HepG2 (cell line): Measurements from ENCODE around the gene SYMPK. TPM values are rescaled to one million over a fixed set of nuclear protein-coding genes. Genes with fewer than 3 reads are reported as not detected.
A peak's percentile ranks its signal among the peaks of the same experiment; 100 is the strongest.

Source experiments
- ATAC-seq: fragments of 200-7000 bp; cut with Tn5 transposase; 3 replicates; pipeline ENCODE4 v1.9.1; 2020; ENCODE audit warnings: mild to moderate bottlenecking, moderate library complexity
- BruUV-seq: library from RNA; stranded (reverse); fragments of 400-500 nt; replicated peaks from 2 replicates; lab custom pipeline; 2021; lab: Mats Ljungman, UMichigan
- CTCF ChIA-PET: fragments of 300-600 bp; formaldehyde crosslinking; extraction: SDS; loops from one replicate; lab custom pipeline; 2021; ENCODE audit warnings: low total read pairs, inconsistent platforms, low intra/inter-chr PET ratio; lab: Yijun Ruan, JAX
- POLR2A ChIA-PET: fragments of 350-600 bp; sonication (Branson Sonifier 250); formaldehyde crosslinking; loops from one replicate; lab custom pipeline; 2020; ENCODE audit warnings: antibody characterized with exemption, inconsistent platforms; lab: Yijun Ruan, JAX
- DNase-seq: peaks from one replicate; pipeline ENCODE4 v3.0.0-alpha.2; 2015; ENCODE audit warnings: low spot score
- FAIRE-seq: peaks from 3 replicates; lab custom pipeline; 2011; peaks lifted over from hg19 to GRCh38; lab: Jason Lieb, UNC
- H2AFZ ChIP-seq: one replicate; pipeline ENCODE4 v1.6.1; 2011; ENCODE audit warnings: low read length, inconsistent platforms
- H3K27ac ChIP-seq: fragments of 300-600 bp; 3 replicates; pipeline ENCODE4 v1.8.0; 2011; ENCODE audit warnings: mixed run types, mild to moderate bottlenecking, mixed read lengths, low read length, inconsistent platforms; ENCODE audit not compliant: insufficient read depth; ENCODE audit errors: extremely low read length
- H3K27me3 ChIP-seq, 2 experiments: fragments of 200-600 bp in 1 of 2; 2 replicates in 1 of 2; 3 replicates in 1 of 2; pipeline versions ENCODE4 v1.6.0 to v1.8.0; 2011; ENCODE audit warnings: low read length in 2 of 2, mild to moderate bottlenecking in 2 of 2, moderate library complexity in 2 of 2, inconsistent platforms in 1 of 2; ENCODE audit not compliant: insufficient read depth in 2 of 2, control insufficient read depth in 1 of 2
- H3K36me3 ChIP-seq, 2 experiments: fragments of 200-600 bp in 1 of 2; replicated peaks in 1 of 2; 2 replicates in 1 of 2; 3 replicates in 1 of 2; pipeline versions ENCODE4 v1.5.1 to v1.8.0; 2011; ENCODE audit warnings: low read length in 2 of 2, inconsistent platforms in 1 of 2; ENCODE audit not compliant: insufficient read depth in 2 of 2, control insufficient read depth in 1 of 2
- H3K4me1 ChIP-seq: 2 replicates; pipeline ENCODE4 v1.5.1; 2012; ENCODE audit warnings: low read length, inconsistent platforms; ENCODE audit not compliant: insufficient read depth
- H3K4me2 ChIP-seq: 2 replicates; pipeline ENCODE4 v1.6.0; 2011; ENCODE audit warnings: low read depth, low read length, inconsistent platforms
- H3K4me3 ChIP-seq, 3 experiments: fragments of 200-600 bp in 1 of 3; sonication (generic), shearing (Covaris generic) in 1 of 3; replicated peaks in 1 of 3; 2 replicates each; pipeline ENCODE4 v1.5.1; 2011 to 2016; ENCODE audit warnings: low read length in 3 of 3, inconsistent platforms in 2 of 3, low read depth in 2 of 3, mild to moderate bottlenecking in 2 of 3, control low read depth in 1 of 3, mixed read lengths in 1 of 3; ENCODE audit not compliant: insufficient read depth in 1 of 3
- H3K79me2 ChIP-seq: one replicate; pipeline ENCODE4 v1.6.1; 2011; ENCODE audit warnings: low read length, inconsistent platforms; ENCODE audit not compliant: insufficient read depth
- H3K9ac ChIP-seq: 2 replicates; pipeline ENCODE4 v1.6.0; 2011; ENCODE audit warnings: mild to moderate bottlenecking, low read depth, low read length, inconsistent platforms; ENCODE audit not compliant: insufficient read depth
- H3K9me3 ChIP-seq: 2 replicates; pipeline ENCODE4 v1.5.1; 2012; ENCODE audit warnings: mild to moderate bottlenecking, low read length
- H4K20me1 ChIP-seq: 2 replicates; pipeline ENCODE4 v1.6.0; 2011; ENCODE audit warnings: inconsistent platforms, mild to moderate bottlenecking, low read length, moderate library complexity; ENCODE audit not compliant: insufficient read depth
- IRF2 ChIP-seq: IDR thresholded peaks from 2 replicates; pipeline ENCODE4 v1.6.1; 2018; ENCODE audit warnings: missing genetic modification reagents, missing compliant biosample characterization
- PAF1 ChIP-seq: IDR thresholded peaks from 2 replicates; pipeline ENCODE4 v1.6.1; 2016; ENCODE audit warnings: missing genetic modification reagents, missing compliant biosample characterization
- PRMT3 ChIP-seq: sonication (generic); formaldehyde crosslinking; IDR thresholded peaks from 2 replicates; pipeline ENCODE4 v1.8.1; 2022; ENCODE audit warnings: low read depth, mild to moderate bottlenecking, moderate library complexity, missing genetic modification reagents, borderline replicate concordance
- ZFAT ChIP-seq: sonication (generic); formaldehyde crosslinking; conservative IDR thresholded peaks from 2 replicates; pipeline ENCODE4 v1.8.1; 2023; ENCODE audit warnings: missing genetic modification reagents, inconsistent platforms
- WGBS: methylation state at CpG from one replicate; pipeline ENCODE4 v1.1.6; 2017; ENCODE audit warnings: low lambda C conversion rate; 5-methylcytosine and 5-hydroxymethylcytosine counted together
- in situ Hi-C: cut with HindIII; loops from 2 replicates; pipeline ENCODE4 v1.10.0; 2017; ENCODE audit warnings: low pct_unique_long_range_greater_than_20kb; ENCODE audit not compliant: extremely low pct_ligation_motif_present
- intact Hi-C: fragments of 100-400 bp; cut with micrococcal nuclease; formaldehyde crosslinking; loops from one replicate; pipeline ENCODE4 v1.10.0; 2022; ENCODE audit not compliant: unreplicated experiment
- polyA plus RNA-seq, 8 experiments: library from polyadenylated mRNA; depleted of rRNA in 3 of 8; stranded (reverse) in 7 of 8; unstranded in 1 of 8; fragments of >200 nt; fragmentation: Illumina TruSeq in 4 of 8; extraction: Trizol in 4 of 8; gene quantifications; 2 replicates each; pipeline versions ENCODE4 v1.2.1 to v1.2.3, GENCODE V29; 2011 to 2016; ENCODE audit warnings: low read depth in 4 of 8, missing spikeins in 1 of 8, mixed read lengths in 1 of 8; ENCODE audit not compliant: insufficient read depth in 1 of 8
- total RNA-seq, 5 experiments: library from RNA; depleted of rRNA; stranded (reverse); fragments of >200 nt; fragmentation: Illumina TruSeq; extraction: Trizol; gene quantifications; 2 replicates each; pipeline ENCODE4 v1.2.3, GENCODE V29; 2016; ENCODE audit warnings: low read depth in 1 of 5
- TF ChIP-seq, protein P1 (sequence below): fragments of 450-650 bp; IDR thresholded peaks from 2 replicates; pipeline ENCODE4 v1.6.1; 2016
- TF ChIP-seq, protein P2 (sequence below): sonication (generic); formaldehyde crosslinking; IDR thresholded peaks from 2 replicates; pipeline ENCODE4 v1.4.0; 2020; ENCODE audit warnings: missing genetic modification reagents, borderline replicate concordance
- TF ChIP-seq, protein P3 (sequence below): sonication (generic); formaldehyde crosslinking; IDR thresholded peaks from 2 replicates; pipeline ENCODE4 v1.5.0; 2020; ENCODE audit warnings: mild to moderate bottlenecking, missing genetic modification reagents
- TF ChIP-seq, protein P4 (sequence below): sonication (generic); formaldehyde crosslinking; IDR thresholded peaks from 2 replicates; pipeline ENCODE4 v1.5.0; 2020; ENCODE audit warnings: missing genetic modification reagents

SYMPK gene
- total and polyA plus RNA-seq, 2 of the 13 experiments (the other 11 are each of a cell fraction or from before 2014, with no cell fraction given) = 21.9 to 55.7 TPM

DNA sequence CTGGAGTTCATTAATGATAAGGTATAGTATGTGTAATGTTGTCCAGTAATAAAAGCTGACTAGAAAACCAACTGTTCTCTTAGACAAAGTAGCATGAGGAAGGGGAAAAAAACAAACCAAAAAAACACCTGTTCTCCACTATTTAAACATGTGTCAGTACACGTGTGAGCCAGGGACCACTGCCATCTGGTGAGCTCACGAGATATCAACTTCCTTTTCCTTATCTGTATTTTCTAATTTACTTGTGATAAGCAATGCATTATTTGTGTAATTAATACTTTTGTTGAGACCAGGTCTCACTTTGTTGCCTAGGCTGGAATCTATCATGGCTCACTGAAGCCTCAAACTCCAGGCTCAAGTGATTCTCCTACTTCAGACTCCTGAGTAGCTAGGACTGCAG, 89.6 kb downstream of the SYMPK start:
- Histone ChIP-seq H3K27ac (no peak overlapping the region), H3K4me1 (peaks cover 18% of the 10 kb centered on the region), H3K4me2 (no peak overlapping the region), H3K4me3 (no peak overlapping the region), H3K36me3 (peaks cover 2 to 4% of the 10 kb centered on the region in 2 experiments; a peak in 2 of 5 replicates), H3K27me3 (no peaks in the 10 kb centered on the region), H2AFZ (no peak overlapping the region), H3K9ac (no peak overlapping the region), H4K20me1 (no peaks in the 10 kb centered on the region), H3K79me2 (no peaks in the 10 kb centered on the region), H3K9me3 (no peaks in the 10 kb centered on the region)
- no TSS peak for BruUV-seq
- WGBS = 90% methylated on average over 2 of the region's 2 CpGs
- ChIA-PET POLR2A (no interaction called here), CTCF (no interaction called here)
- intact Hi-C loops = no loop called here
- ATAC-seq (no peak), FAIRE-seq (no peak), DNase-seq (no peak)
- in situ Hi-C loops = no loop called here
- no peak for TF ChIP-seq PAF1
- TF ChIP-seq, protein P1, sequence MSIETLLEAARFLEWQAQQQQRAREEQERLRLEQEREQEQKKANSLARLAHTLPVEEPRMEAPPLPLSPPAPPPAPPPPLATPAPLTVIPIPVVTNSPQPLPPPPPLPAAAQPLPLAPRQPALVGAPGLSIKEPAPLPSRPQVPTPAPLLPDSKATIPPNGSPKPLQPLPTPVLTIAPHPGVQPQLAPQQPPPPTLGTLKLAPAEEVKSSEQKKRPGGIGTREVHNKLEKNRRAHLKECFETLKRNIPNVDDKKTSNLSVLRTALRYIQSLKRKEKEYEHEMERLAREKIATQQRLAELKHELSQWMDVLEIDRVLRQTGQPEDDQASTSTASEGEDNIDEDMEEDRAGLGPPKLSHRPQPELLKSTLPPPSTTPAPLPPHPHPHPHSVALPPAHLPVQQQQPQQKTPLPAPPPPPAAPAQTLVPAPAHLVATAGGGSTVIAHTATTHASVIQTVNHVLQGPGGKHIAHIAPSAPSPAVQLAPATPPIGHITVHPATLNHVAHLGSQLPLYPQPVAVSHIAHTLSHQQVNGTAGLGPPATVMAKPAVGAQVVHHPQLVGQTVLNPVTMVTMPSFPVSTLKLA = 0 out of 2 replicates have a peak, but pooled peaks have one; percentile 31

DNA sequence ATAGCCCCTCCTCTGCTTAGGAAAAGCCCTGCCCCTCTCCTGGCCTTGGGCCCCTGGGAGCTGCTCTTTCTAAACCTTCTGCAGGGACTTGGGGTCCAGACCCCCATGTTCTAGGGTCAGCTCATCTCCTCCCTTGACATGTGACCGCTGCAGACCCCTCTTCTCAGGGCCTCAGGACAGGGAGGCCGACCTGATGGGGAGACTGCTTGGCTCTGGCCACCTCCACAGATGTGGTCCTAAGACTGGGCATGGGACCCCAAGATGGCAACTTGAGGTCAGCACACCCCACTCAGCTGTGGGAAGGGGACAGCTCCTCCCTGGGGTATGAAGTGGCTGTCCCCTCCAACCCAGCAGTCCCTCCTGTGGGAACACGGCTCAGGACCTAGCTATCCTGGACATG, 90.0 kb downstream of the SYMPK start:
- CTCF ChIA-PET = no interaction called here
- in situ Hi-C loops (no loop called here), intact Hi-C loops (no loop called here)
- POLR2A ChIA-PET = interaction anchor here (1.2 to 1.4 kb wide), 2 partner anchors 9 to 20 kb away, joined by 3 to 5 read pairs; partner anchors contain the start of genes DMPK and DMWD
- ATAC-seq = no peak
- BruUV-seq = no TSS peak
- Histone ChIP-seq H3K27me3 (no peaks in the 10 kb centered on the region), H3K9ac (no peak overlapping the region), H3K27ac (no peak overlapping the region), H3K4me1 (peaks cover 18% of the 10 kb centered on the region), H3K4me2 (no peak overlapping the region), H3K79me2 (peaks cover 2% of the 10 kb centered on the region), H4K20me1 (no peaks in the 10 kb centered on the region), H3K9me3 (no peaks in the 10 kb centered on the region), H3K4me3 (no peak overlapping the region), H2AFZ (no peak overlapping the region), H3K36me3 (peaks cover 2 to 4% of the 10 kb centered on the region in 2 experiments; a peak in 2 of 5 replicates)
- FAIRE-seq = no peak
- TF ChIP-seq, protein P2, sequence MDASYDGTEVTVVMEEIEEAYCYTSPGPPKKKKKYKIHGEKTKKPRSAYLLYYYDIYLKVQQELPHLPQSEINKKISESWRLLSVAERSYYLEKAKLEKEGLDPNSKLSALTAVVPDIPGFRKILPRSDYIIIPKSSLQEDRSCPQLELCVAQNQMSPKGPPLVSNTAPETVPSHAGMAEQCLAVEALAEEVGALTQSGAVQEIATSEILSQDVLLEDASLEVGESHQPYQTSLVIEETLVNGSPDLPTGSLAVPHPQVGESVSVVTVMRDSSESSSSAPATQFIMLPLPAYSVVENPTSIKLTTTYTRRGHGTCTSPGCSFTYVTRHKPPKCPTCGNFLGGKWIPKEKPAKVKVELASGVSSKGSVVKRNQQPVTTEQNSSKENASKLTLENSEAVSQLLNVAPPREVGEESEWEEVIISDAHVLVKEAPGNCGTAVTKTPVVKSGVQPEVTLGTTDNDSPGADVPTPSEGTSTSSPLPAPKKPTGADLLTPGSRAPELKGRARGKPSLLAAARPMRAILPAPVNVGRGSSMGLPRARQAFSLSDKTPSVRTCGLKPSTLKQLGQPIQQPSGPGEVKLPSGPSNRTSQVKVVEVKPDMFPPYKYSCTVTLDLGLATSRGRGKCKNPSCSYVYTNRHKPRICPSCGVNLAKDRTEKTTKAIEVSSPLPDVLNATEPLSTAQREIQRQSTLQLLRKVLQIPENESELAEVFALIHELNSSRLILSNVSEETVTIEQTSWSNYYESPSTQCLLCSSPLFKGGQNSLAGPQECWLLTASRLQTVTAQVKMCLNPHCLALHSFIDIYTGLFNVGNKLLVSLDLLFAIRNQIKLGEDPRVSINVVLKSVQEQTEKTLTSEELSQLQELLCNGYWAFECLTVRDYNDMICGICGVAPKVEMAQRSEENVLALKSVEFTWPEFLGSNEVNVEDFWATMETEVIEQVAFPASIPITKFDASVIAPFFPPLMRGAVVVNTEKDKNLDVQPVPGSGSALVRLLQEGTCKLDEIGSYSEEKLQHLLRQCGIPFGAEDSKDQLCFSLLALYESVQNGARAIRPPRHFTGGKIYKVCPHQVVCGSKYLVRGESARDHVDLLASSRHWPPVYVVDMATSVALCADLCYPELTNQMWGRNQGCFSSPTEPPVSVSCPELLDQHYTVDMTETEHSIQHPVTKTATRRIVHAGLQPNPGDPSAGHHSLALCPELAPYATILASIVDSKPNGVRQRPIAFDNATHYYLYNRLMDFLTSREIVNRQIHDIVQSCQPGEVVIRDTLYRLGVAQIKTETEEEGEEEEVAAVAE = no peak
- TF ChIP-seq ZFAT (CRISPR knock-in tag) = no peak
- no peak for TF ChIP-seq IRF2
- TF ChIP-seq PRMT3 (CRISPR knock-in tag) = no peak
- TF ChIP-seq, protein P3, sequence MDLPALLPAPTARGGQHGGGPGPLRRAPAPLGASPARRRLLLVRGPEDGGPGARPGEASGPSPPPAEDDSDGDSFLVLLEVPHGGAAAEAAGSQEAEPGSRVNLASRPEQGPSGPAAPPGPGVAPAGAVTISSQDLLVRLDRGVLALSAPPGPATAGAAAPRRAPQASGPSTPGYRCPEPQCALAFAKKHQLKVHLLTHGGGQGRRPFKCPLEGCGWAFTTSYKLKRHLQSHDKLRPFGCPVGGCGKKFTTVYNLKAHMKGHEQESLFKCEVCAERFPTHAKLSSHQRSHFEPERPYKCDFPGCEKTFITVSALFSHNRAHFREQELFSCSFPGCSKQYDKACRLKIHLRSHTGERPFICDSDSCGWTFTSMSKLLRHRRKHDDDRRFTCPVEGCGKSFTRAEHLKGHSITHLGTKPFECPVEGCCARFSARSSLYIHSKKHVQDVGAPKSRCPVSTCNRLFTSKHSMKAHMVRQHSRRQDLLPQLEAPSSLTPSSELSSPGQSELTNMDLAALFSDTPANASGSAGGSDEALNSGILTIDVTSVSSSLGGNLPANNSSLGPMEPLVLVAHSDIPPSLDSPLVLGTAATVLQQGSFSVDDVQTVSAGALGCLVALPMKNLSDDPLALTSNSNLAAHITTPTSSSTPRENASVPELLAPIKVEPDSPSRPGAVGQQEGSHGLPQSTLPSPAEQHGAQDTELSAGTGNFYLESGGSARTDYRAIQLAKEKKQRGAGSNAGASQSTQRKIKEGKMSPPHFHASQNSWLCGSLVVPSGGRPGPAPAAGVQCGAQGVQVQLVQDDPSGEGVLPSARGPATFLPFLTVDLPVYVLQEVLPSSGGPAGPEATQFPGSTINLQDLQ = no peak
- TF ChIP-seq, protein P4, sequence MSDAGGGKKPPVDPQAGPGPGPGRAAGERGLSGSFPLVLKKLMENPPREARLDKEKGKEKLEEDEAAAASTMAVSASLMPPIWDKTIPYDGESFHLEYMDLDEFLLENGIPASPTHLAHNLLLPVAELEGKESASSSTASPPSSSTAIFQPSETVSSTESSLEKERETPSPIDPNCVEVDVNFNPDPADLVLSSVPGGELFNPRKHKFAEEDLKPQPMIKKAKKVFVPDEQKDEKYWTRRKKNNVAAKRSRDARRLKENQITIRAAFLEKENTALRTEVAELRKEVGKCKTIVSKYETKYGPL = no peak
- DNase-seq = no peak
- 100% methylated on average over 1 of the region's 3 CpGs for WGBS
